ENCODE results near the gene SIGLEC1.

The SIGLEC1 gene

DNA sequence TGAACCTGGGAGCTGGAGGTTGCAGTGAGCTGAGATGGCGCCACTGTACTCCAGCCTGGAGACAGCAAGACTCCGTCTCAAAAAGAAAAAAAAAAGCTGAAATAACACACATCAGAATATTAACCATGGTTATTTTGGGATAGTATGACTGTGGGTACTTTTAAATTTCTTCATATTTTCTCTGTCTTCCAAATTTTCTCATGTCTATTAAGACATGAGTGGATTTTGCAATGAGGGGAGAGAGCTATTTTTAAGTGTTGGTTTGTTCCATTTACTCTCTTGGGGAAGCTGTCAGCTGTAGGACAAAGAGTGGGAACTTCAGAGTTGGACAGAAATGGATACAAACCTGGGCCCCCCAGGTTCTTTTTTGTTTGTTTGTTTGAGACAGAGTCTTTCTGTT is 44.9 kb upstream of the SIGLEC1 start:
- H3K4me1 Mint-ChIP-seq = peaks cover 12% of the 10 kb centered on the region
- H3K27ac Mint-ChIP-seq = no peak overlapping the region
- H3K27me3 Mint-ChIP-seq (ENCODE audit: low read depth) = peaks cover 9% of the 10 kb centered on the region
- H3K36me3 Mint-ChIP-seq (ENCODE audit: low read depth) = peaks cover 21% of the 10 kb centered on the region
- TF ChIP-seq, protein P1, sequence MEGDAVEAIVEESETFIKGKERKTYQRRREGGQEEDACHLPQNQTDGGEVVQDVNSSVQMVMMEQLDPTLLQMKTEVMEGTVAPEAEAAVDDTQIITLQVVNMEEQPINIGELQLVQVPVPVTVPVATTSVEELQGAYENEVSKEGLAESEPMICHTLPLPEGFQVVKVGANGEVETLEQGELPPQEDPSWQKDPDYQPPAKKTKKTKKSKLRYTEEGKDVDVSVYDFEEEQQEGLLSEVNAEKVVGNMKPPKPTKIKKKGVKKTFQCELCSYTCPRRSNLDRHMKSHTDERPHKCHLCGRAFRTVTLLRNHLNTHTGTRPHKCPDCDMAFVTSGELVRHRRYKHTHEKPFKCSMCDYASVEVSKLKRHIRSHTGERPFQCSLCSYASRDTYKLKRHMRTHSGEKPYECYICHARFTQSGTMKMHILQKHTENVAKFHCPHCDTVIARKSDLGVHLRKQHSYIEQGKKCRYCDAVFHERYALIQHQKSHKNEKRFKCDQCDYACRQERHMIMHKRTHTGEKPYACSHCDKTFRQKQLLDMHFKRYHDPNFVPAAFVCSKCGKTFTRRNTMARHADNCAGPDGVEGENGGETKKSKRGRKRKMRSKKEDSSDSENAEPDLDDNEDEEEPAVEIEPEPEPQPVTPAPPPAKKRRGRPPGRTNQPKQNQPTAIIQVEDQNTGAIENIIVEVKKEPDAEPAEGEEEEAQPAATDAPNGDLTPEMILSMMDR (IDR thresholded peaks at IDR 0.05; ENCODE audit: unreplicated experiment in 3 of 3) = no peak
- H3K9me3 Mint-ChIP-seq = no peaks in the 10 kb centered on the region
- H3K4me3 Mint-ChIP-seq = no peak overlapping the region

DNA sequence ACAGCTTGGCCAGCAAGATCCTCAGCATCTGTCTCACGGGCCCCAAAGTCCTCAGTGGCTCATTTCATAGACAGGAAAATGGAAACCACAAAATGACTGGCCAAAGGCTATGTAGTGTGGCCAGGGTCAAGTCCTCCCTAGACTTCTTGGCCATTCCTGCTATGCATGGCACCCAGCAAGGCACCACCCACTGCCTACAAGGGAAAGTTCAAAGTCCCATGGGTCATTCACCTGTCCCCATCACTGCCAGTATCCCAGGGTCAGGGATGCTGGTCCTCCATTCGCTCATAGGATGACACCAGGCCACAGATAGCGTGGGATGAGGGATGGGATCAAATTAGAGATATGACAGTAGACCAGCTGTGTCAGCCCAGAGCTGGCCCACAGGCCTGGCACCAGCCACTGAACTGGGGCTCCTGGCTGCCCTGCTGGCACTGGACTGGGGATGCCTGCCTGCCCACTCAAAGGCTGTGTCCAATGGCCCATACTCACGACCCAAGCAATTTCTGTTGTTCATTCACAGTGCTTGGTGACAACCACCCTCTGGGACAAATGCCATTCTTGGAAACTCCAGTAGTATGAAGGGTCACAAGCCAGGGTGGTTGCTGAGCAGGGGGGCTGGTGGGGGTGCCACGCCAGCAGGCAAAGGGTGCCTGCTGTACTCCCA is 43.5 kb upstream of the SIGLEC1 start:
- Mint-ChIP-seq H3K4me1 (peaks cover 11% of the 10 kb centered on the region), H3K27me3 (ENCODE audit: low read depth) (peaks cover 16% of the 10 kb centered on the region), H3K9me3 (no peaks in the 10 kb centered on the region), H3K27ac (no peak overlapping the region), H3K4me3 (no peak overlapping the region), H3K36me3 (ENCODE audit: low read depth) (peaks cover 25% of the 10 kb centered on the region)
- TF ChIP-seq, protein P1 (IDR thresholded peaks at IDR 0.05; ENCODE audit: unreplicated experiment in 3 of 3) = no peak

DNA sequence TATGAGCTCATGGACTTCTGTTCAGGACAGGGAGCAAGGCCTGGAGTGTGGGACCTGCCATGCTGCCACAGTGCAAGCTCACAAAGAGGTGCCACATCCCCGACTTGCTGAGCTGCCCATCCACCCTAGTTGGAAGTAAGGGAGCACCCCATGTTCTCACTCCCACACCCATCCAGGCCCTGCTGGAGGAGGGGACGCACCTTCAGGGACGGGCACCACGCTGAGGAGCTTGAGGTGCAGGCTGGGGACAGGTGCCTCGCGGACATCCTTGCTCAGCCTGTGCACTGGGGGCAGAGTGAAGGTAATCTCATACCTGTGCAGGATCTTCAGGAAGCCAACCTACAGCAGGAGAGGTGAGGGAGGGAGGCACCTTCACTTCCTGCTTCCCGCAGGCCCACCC is 42.9 kb upstream of the SIGLEC1 start:
- TF ChIP-seq, protein P1 (IDR thresholded peaks at IDR 0.05; ENCODE audit: unreplicated experiment in 3 of 3) = no peak
- no peaks in the 10 kb centered on the region for H3K9me3 Mint-ChIP-seq
- H3K4me3 Mint-ChIP-seq = no peak overlapping the region
- peaks cover 5% of the 10 kb centered on the region for H3K4me1 Mint-ChIP-seq
- no peak overlapping the region for H3K27ac Mint-ChIP-seq
- H3K36me3 Mint-ChIP-seq (ENCODE audit: low read depth) = peaks cover 30% of the 10 kb centered on the region
- H3K27me3 Mint-ChIP-seq (ENCODE audit: low read depth) = peaks cover 22% of the 10 kb centered on the region

DNA sequence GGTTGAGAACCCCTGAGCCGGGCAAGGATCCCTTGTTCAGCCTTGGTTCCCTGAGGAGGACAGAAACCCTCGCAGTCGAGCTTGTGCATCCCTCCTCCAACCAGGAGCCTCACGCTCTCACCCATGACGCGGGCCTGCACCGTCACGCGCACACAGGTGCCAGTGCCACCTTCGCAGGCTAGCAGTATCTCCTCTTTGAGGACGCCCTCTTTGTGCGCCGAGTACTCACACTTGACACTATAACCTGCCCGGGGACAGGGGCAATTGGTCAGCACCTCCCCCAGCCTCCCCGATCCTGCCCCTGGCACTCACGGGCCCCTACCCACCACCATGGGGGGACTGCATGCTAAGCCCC is 41.9 kb upstream of the SIGLEC1 start:
- peaks cover 22% of the 10 kb centered on the region for H3K27me3 Mint-ChIP-seq (ENCODE audit: low read depth)
- H3K4me1 Mint-ChIP-seq = no peaks in the 10 kb centered on the region
- no peak overlapping the region for H3K27ac Mint-ChIP-seq
- TF ChIP-seq, protein P1 (IDR thresholded peaks at IDR 0.05; ENCODE audit: unreplicated experiment in 3 of 3) = no peak
- no peaks in the 10 kb centered on the region for H3K9me3 Mint-ChIP-seq
- H3K36me3 Mint-ChIP-seq (ENCODE audit: low read depth) = peaks cover 26% of the 10 kb centered on the region
- no peak overlapping the region for H3K4me3 Mint-ChIP-seq

DNA sequence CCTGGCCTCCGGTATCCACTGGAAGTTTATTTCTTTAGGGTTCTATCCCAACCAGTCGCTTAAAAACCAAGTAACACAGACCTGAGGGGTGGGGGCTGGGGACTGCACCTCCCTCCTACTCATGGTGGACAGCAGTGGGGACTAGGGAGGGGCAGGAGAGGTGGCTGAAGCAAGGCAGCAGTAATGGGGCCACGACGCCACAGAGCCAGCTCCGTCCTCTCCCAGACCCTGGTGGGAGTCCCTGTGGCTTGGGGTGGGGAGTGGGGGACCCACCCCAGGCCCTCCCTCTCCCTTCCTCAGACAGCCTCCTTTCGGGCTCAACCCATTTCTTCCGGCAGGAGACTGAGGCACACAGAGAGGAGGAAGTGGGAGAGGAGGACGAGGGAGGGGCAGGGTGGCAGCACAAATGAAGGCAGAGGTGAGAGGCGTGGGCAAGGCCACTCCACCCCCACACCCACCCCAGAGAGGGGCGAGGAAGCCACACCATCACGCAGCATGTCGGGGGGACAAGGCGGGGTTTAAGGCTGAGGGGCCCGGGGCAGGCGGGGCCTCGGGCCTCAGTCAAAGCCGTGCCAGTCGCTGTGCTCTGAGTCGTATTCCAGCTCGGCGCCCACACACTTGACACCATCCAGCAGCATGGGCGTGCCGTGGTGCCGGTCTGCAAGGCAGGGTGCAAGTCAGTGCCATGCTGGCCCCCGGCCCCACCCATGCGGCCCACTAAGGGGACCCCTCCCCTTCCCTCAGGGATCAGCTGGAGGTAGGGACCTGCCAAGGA is 41.3 kb upstream of the SIGLEC1 start:
- Mint-ChIP-seq H3K4me1 (no peaks in the 10 kb centered on the region), H3K27ac (no peak overlapping the region), H3K36me3 (ENCODE audit: low read depth) (peaks cover 26% of the 10 kb centered on the region), H3K4me3 (no peak overlapping the region), H3K27me3 (ENCODE audit: low read depth) (peaks cover 25% of the 10 kb centered on the region), H3K9me3 (no peaks in the 10 kb centered on the region)
- TF ChIP-seq, protein P1 (IDR thresholded peaks at IDR 0.05; ENCODE audit: unreplicated experiment in 3 of 3) = no peak
